ENCODE data around the gene MISP3.

The MISP3 gene

GRCh38 chr19:14080887-14081796 lies 8.6 kb downstream of the MISP3 start:
- DNase-seq (ENCODE audit: low read depth in 2 of 2), result peak; percentile 97 to 99

- DNase-seq (ENCODE audit: low read depth in 2 of 2), result no peak
These were observed 9.4 kb downstream of the MISP3 start for GRCh38 chr19:14081797-14082674.

- DNase-seq (ENCODE audit: low read depth in 2 of 2), result no peak
These were observed 10.0 kb downstream of the MISP3 start for GRCh38 chr19:14082675-14082960.

- no peak for DNase-seq (ENCODE audit: low read depth in 2 of 2)
These were observed 12.9 kb downstream of the MISP3 start, which contains the start of gene C19orf67 for GRCh38 chr19:14085309-14085995. Gene C19orf67 (minus strand): TSS chr19:14085783. CDS start chr19:14085627, 156 bp downstream.

- no peak for DNase-seq (ENCODE audit: low read depth in 2 of 2)
These were observed 13.5 kb downstream of the MISP3 start for GRCh38 chr19:14086098-14086497.

- no peak for DNase-seq (ENCODE audit: low read depth in 2 of 2)
These were observed 16.2 kb downstream of the MISP3 start for GRCh38 chr19:14088634-14089411.

GRCh38 chr19:14089412-14089661 lies 16.8 kb downstream of the MISP3 start:
- no peak for DNase-seq (ENCODE audit: low read depth in 2 of 2)

- DNase-seq (ENCODE audit: low read depth in 2 of 2), result no peak
These were observed 17.3 kb downstream of the MISP3 start for GRCh38 chr19:14089662-14090508.

- DNase-seq (ENCODE audit: low read depth in 2 of 2), result peak; percentile 66 to 73
These were observed 18.0 kb downstream of the MISP3 start, which contains the start of gene SAMD1 for GRCh38 chr19:14090509-14091080. Gene SAMD1 (minus strand): TSS chr19:14090751.

- peak; percentile 37 to 70 for DNase-seq (ENCODE audit: low read depth in 2 of 2)
These were observed 18.7 kb downstream of the MISP3 start for GRCh38 chr19:14091081-14091812.

- DNase-seq (ENCODE audit: low read depth in 2 of 2), result no peak
These were observed 19.4 kb downstream of the MISP3 start for GRCh38 chr19:14091813-14092462.

GRCh38 chr19:14093117-14093823 lies 20.7 kb downstream of the MISP3 start:
- DNase-seq (ENCODE audit: low read depth in 2 of 2), result no peak

- DNase-seq (ENCODE audit: low read depth in 2 of 2), result no peak
These were observed 22.3 kb downstream of the MISP3 start for GRCh38 chr19:14094854-14095253.

- no peak for DNase-seq (ENCODE audit: low read depth in 2 of 2)
These were observed 23.8 kb downstream of the MISP3 start for GRCh38 chr19:14096272-14096992.

GRCh38 chr19:14097532-14098151 lies 25.1 kb downstream of the MISP3 start:
- no peak for DNase-seq (ENCODE audit: low read depth in 2 of 2)

- no peak for DNase-seq (ENCODE audit: low read depth in 2 of 2)
These were observed 28.5 kb downstream of the MISP3 start for GRCh38 chr19:14101003-14101545.
